Heart right ventricle (tissue), 16 donors: ENCODE measurements around the gene NEK10. TPM values are rescaled to one million over a fixed set of nuclear protein-coding genes. Genes with fewer than 3 reads are reported as not detected.

Experiments
- ATAC-seq, 8 donors: fragments of 200-7000 bp; cut with Tn5 transposase; one replicate each; pipeline ENCODE4 v1.9.1; 2020; ENCODE audit warnings: mild to moderate bottlenecking in 8 of 8, moderate library complexity in 8 of 8, moderate number of reproducible peaks in 1 of 8
- DNase-seq, 2 donors: peaks; one replicate each; pipeline ENCODE4 v3.0.0-alpha.2; 2020
- H3K27ac ChIP-seq, 10 donors: fragments of 200-600 bp; sonication (generic) in 2 of 10; one replicate each; pipeline versions ENCODE4 v1.5.0 to v1.8.0; 2020 to 2022; ENCODE audit warnings: mild to moderate bottlenecking in 3 of 10
- H3K27me3 ChIP-seq, 7 donors: fragments of 200-600 bp; one replicate each; pipeline ENCODE4 v1.8.0; 2021 to 2022; ENCODE audit warnings: mild to moderate bottlenecking in 2 of 7
- H3K36me3 ChIP-seq, 9 donors: fragments of 200-600 bp; sonication (generic) in 1 of 9; one replicate each; pipeline versions ENCODE4 v1.5.0 to v1.8.0; 2020 to 2022; ENCODE audit warnings: mild to moderate bottlenecking in 2 of 9
- H3K4me1 ChIP-seq, 9 donors: fragments of 200-600 bp; sonication (generic) in 1 of 9; one replicate each; pipeline versions ENCODE4 v1.5.0 to v1.8.0; 2020 to 2022; ENCODE audit warnings: mild to moderate bottlenecking in 4 of 9
- H3K4me3 ChIP-seq, 10 donors: fragments of 200-600 bp; sonication (generic) in 2 of 10; one replicate each; pipeline versions ENCODE4 v1.5.0 to v1.8.0; 2020 to 2022; ENCODE audit warnings: mild to moderate bottlenecking in 7 of 10, moderate library complexity in 2 of 10
- H3K9me3 ChIP-seq, 11 donors: fragments of 200-600 bp in 10 of 11; sonication (generic) in 2 of 11; one replicate each; pipeline versions ENCODE4 v1.5.0 to v1.8.0; 2013 to 2022; ENCODE audit warnings: mild to moderate bottlenecking in 2 of 11, control low read depth in 1 of 11, moderate library complexity in 1 of 11
- WGBS, 2 donors: extraction: QIAGEN DNeasy Blood & Tissue Kit; methylation state at CpG; one replicate each; pipeline ENCODE4 v1.1.7; 2013; ENCODE audit warnings: inconsistent platforms in 1 of 2; 5-methylcytosine and 5-hydroxymethylcytosine counted together
- intact Hi-C, 10 donors: fragments of 100-400 bp; cut with DNase I; formaldehyde crosslinking; loops; one replicate each; pipeline versions ENCODE4 v1.11.1 to v1.14.2; 2022
- polyA plus RNA-seq, 2 donors: library from polyadenylated mRNA; stranded (reverse); fragments of 200-250 nt; gene quantifications; one replicate each; pipeline ENCODE4 v1.2.3, GENCODE V29; 2013
- total RNA-seq, 10 donors: library from RNA; stranded (reverse); fragmentation: NEBNext Ultra II Directional in 3 of 10; extraction: Animal tissue kit (Norgen Biotek cat#: 25700) in 3 of 10; gene quantifications; one replicate each; pipeline versions ENCODE4 v1.2.1 to v1.2.4, GENCODE V29; 2021 to 2023
- TF ChIP-seq, protein P1 (sequence below), 9 donors: fragments of 200-600 bp; sonication (generic) in 2 of 9; IDR thresholded peaks; one replicate each; pipeline versions ENCODE4 v1.5.0 to v1.8.0; 2021 to 2022; ENCODE audit warnings: antibody characterized with exemption in 9 of 9, mild to moderate bottlenecking in 5 of 9, moderate library complexity in 1 of 9
- donor health status: Arrhythmogenic right ventricular cardiomyopathy.
- donor health status: ischemic (EF 13 %, LVEDD 7.1; RV severe dilation, severe dysfunction).
- donor health status: healthy with polysubstance abuse.
- donor health status: DM: no; HTN: yes; CAD: no.
- donor health status: DM: no; HTN: no; CAD: no.
- donor health status: ischemic (EF 25% LVEDD 6.9; RV normal size, moderate dysfunction).
- donor health status: ischemic (EF 25% LVEDD 5.7; RV mildly dilated, moderate dysfunction).
- donor health status: healthy.
- donor health status: DM: yes; HTN: yes; CAD: no.
- donor health status: Ischemic cardiomyopathy.
- donor health status: ischemic (EF 35%, LVEDD 5.7; RV mildly dilated, moderate dysfunction).
- donor health status: nonischemic (EF 11% LVEDD 7.7; RV severe dilation, severe dysfunction).
- donor health status: DM: yes; HTN: yes; CAD: no.
- donor health status: PGD.
- donor health status: ischemic (EF 29% LVEDD 5.4; RV normal size, mild dysfunction).
- donor health status: nonischemic (EF 23%, LVEDD 6.1; RV moderate dilation, normal function).

NEK10 gene
- total and polyA plus RNA-seq, 12 donors = 0.36 to 17.5 (median 7.8) TPM

DNA sequence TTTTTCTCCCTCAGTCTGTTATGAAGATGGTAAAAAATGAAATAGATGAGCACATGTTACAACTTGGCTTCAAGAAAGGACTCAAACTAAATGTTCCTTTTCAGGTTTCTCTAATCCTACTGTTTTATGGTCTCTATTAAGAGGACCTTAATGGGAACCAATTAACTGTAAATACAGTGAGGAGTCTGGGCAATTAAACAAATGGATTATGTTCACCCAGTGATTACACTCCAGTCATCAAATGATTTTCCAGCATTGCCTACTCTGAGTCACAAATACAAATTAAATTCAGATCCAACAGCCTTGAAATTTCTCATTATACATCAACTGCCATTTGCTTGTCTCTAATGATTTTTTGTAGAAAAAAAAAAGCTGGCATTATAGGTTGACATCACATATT lies 129.2 kb downstream of the NEK10 start:
- no peak for ATAC-seq
- TF ChIP-seq, protein P1, sequence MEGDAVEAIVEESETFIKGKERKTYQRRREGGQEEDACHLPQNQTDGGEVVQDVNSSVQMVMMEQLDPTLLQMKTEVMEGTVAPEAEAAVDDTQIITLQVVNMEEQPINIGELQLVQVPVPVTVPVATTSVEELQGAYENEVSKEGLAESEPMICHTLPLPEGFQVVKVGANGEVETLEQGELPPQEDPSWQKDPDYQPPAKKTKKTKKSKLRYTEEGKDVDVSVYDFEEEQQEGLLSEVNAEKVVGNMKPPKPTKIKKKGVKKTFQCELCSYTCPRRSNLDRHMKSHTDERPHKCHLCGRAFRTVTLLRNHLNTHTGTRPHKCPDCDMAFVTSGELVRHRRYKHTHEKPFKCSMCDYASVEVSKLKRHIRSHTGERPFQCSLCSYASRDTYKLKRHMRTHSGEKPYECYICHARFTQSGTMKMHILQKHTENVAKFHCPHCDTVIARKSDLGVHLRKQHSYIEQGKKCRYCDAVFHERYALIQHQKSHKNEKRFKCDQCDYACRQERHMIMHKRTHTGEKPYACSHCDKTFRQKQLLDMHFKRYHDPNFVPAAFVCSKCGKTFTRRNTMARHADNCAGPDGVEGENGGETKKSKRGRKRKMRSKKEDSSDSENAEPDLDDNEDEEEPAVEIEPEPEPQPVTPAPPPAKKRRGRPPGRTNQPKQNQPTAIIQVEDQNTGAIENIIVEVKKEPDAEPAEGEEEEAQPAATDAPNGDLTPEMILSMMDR (IDR thresholded peaks at IDR 0.05) = no peak
- Histone ChIP-seq H3K27me3 (no peaks in the 10 kb centered on the region), H3K4me1 (no peaks in the 10 kb centered on the region), H3K27ac (no peak overlapping the region), H3K36me3 (no peaks in the 10 kb centered on the region), H3K4me3 (no peak overlapping the region), H3K9me3 (peaks cover 0 to 51% (median 18%) of the 10 kb centered on the region in 11 donors)
- DNase-seq = no peak
- intact Hi-C loops = loop anchor here in 2 of 10 donors (10.0 kb wide), 1 partner anchor 105 kb away; no protein-coding TSS in a partner anchor

DNA sequence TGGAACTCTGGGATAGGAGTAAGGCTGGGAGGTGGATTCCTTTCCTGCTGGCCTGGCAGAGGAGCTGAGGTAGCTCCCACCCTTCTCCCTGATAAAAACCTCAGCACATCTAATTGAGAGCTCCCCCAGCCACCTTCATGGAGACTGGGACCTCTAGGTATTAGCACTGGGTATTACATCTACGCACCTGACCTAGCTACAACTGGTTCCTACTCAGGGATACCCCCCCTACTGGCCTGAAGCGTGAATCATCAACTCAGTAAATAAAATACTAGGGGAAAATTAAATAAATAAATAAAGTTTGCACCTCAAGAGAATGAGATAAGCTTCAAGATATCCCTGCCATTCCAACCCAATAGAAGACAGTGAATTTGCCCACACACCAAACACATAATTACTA lies 140.4 kb downstream of the NEK10 start:
- no peak overlapping the region for H3K27ac ChIP-seq
- H3K9me3 ChIP-seq = peaks cover 0 to 23% (median 15%) of the 10 kb centered on the region in 11 donors
- H3K4me1 ChIP-seq = peaks cover 0 to 9% (median 0%) of the 10 kb centered on the region in 9 donors
- no peaks in the 10 kb centered on the region for H3K36me3 ChIP-seq
- H3K27me3 ChIP-seq = no peaks in the 10 kb centered on the region
- no peak for DNase-seq
- H3K4me3 ChIP-seq = no peak overlapping the region
- intact Hi-C loops = no loop called here
- WGBS, 2 donors = 73 to 90% methylated on average over 2 of the region's 2 CpGs
- no peak for ATAC-seq
- TF ChIP-seq, protein P1 (IDR thresholded peaks at IDR 0.05) = no peak

DNA sequence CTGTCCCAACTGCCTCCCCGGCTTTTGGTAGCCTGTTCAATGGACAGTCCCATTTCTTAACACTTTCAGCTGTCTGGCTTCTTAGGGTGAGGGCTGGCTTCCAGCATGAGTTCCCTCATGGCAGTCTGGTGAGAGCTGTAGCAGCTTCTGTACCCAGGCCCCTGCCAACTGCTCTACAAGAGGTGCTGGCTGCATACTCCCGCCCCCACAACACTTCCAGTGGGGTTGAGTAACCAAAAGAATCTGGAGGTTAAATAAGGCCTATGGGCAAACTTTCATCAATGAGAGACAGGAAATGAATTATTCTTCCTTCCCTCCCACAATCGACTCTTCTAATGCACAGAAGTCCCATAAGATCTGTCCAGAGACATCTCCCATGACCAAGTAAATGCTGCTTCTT lies 145.0 kb downstream of the NEK10 start:
- WGBS, 2 donors = 57 to 59% methylated on average over 3 of the region's 3 CpGs
- Histone ChIP-seq H3K9me3 (no peaks in the 10 kb centered on the region), H3K4me1 (peaks cover 0 to 13% (median 0%) of the 10 kb centered on the region in 9 donors), H3K36me3 (no peaks in the 10 kb centered on the region), H3K4me3 (no peak overlapping the region), H3K27me3 (no peaks in the 10 kb centered on the region), H3K27ac (peak overlapping the region in 2 of 10 donors; percentile 4 to 30)
- intact Hi-C loops = no loop called here
- TF ChIP-seq, protein P1 (IDR thresholded peaks at IDR 0.05) = no peak
- ATAC-seq (peak; percentile 55 to 99 (median 81)), DNase-seq (peak; percentile 9 to 54)

DNA sequence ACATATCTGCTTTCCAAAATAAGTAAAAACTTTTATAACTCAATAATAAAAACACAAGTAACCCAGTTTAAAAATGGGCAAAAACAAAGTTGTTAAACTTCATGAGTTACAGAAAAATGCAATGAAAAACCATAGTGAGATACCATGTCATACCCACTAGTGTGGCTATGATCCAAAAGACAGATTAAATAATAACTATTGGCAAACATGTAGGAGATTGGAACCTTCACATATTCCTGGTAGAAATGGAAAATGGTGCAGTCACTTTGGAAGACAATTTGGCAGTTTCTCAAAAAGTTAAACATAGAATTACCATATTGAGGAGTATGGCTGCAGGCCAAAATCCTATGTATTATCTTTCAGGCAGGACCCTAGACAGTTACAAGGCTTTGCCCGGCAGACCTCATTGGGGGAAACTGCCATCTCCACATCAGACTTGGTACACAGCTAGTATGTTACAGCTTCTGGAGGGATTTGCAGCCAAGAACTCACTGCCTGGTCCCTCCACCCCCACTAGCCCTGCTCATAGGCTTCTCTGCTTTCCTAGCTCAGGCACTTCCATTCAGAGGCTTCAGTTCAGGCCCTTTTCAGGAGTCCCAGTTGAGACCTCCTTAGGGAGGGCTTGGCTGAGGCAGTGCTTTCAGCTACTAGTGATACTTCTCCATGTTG lies 147.8 kb downstream of the NEK10 start:
- Histone ChIP-seq H3K27ac (no peak overlapping the region), H3K36me3 (no peaks in the 10 kb centered on the region), H3K27me3 (no peaks in the 10 kb centered on the region), H3K4me1 (peaks cover 0 to 13% (median 0%) of the 10 kb centered on the region in 9 donors), H3K9me3 (no peaks in the 10 kb centered on the region), H3K4me3 (no peak overlapping the region)
- intact Hi-C loops = no loop called here
- DNase-seq (no peak), ATAC-seq (no peak)
- TF ChIP-seq, protein P1 (IDR thresholded peaks at IDR 0.05) = no peak
- WGBS, 2 donors = 42 to 43% methylated on average over 1 of the region's 1 CpG
